Activated T-helper 2 cell treated with anti-CD3 and anti-CD28 coated beads, Interferon-gamma antibody, Interleukin-2, Interleukin-4, amounts not matched to agents 10 μg/mL and 5 μg/mL and 100 μg/mL, durations not matched to agents 14 hours and 24 hours and 36 hours (primary cell): ENCODE results near the gene BMP15. TPM values are rescaled to one million over a fixed set of nuclear protein-coding genes. Genes with fewer than 3 reads are reported as not detected.

Experiments
- DNase-seq: peaks from one replicate; pipeline ENCODE4 v3.0.0; 2021; ENCODE audit warnings: low spot score
- H3K27ac Mint-ChIP-seq: one replicate; pipeline ENCODE4 v1.8.0; 2021; ENCODE audit warnings: mixed read lengths
- H3K27me3 Mint-ChIP-seq: one replicate; pipeline ENCODE4 v1.8.0; 2021; ENCODE audit warnings: low read depth, mixed read lengths
- H3K36me3 Mint-ChIP-seq: one replicate; pipeline ENCODE4 v1.8.0; 2021; ENCODE audit warnings: low read depth, mixed read lengths
- H3K4me1 Mint-ChIP-seq: one replicate; pipeline ENCODE4 v1.8.0; 2021; ENCODE audit warnings: low read depth, mixed read lengths
- H3K4me3 Mint-ChIP-seq: one replicate; pipeline ENCODE4 v1.8.0; 2021; ENCODE audit warnings: low read depth, mild to moderate bottlenecking, moderate library complexity, mixed read lengths
- H3K9me3 Mint-ChIP-seq: one replicate; pipeline ENCODE4 v1.8.0; 2021; ENCODE audit warnings: mixed read lengths
- intact Hi-C: fragments of 100-400 bp; cut with micrococcal nuclease; formaldehyde crosslinking; loops from one replicate; pipeline ENCODE4 v1.15.1; 2023
- total RNA-seq: library from RNA; stranded (reverse); gene quantifications from 2 replicates; pipeline ENCODE4 v1.2.3, GENCODE V29; 2022

The BMP15 gene
- total RNA-seq, 1 donor from 2014 or later = not detected

DNA sequence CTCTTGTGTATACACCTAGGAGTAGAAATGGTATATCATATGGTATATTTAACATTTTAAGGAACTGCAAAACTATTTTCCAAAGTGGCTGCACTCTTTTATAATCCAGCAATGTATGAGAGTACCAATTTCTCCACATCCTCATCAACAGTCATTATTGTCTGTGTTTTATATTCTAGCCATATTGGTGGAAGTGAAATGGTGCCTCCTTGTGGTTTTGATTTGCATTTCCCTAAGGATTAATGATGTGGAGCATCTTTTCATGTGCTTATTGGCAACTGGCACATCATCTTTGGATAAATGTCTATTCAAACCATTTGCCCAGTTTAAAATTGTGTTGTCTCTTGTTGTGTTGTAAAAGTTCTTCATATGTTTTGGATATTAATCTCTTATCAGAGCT, 9.6 kb downstream of the BMP15 start:
- H3K36me3 Mint-ChIP-seq = no peaks in the 10 kb centered on the region
- H3K4me3 Mint-ChIP-seq = no peak overlapping the region
- H3K4me1 Mint-ChIP-seq = no peaks in the 10 kb centered on the region
- intact Hi-C loops = no loop called here
- no peaks in the 10 kb centered on the region for H3K9me3 Mint-ChIP-seq
- no peaks in the 10 kb centered on the region for H3K27me3 Mint-ChIP-seq
- no peak overlapping the region for H3K27ac Mint-ChIP-seq
- DNase-seq = no peak

DNA sequence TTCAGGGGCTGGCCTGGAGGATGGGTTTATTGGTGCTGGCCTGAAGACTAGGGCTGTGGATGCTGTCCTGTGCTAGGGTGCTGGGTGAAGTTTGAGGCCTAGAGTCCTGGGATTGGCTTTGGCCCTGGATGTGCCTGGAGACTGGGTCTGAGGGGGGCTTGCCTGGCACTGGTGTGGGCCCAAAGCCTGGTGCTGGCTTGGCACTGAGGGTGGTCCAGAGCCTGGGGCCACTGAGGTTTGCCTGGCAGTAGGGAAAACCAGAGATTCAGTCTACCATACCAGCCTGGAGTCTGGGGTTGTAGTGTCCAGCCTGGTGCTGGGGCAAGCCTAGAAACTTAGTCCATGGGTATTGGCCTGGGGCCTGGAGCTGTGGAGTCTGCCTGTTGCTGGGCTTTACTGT, 16.6 kb downstream of the BMP15 start:
- Mint-ChIP-seq H3K27me3 (peaks cover 4% of the 10 kb centered on the region), H3K4me1 (no peaks in the 10 kb centered on the region), H3K4me3 (no peak overlapping the region), H3K9me3 (no peaks in the 10 kb centered on the region), H3K36me3 (no peaks in the 10 kb centered on the region), H3K27ac (no peak overlapping the region)
- no peak for DNase-seq
- intact Hi-C loops = no loop called here

DNA sequence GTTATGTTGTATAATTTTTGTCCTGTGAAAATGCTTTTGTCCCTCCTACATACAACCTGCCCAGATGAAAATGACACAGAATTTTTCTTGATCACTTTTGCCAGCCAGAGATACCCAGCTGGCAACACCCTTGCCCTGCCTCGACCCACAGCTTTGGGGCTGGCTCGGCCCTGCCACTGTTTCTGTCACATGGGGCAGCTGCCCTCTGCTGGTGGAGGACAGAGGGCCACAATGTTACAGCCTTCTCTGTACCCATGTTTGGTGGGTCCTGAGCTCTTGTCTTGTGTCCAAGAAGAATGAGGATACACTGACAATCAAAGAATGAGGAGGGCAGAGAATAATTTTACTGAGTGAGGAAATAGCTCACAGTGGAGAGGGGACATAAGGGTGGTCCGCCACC, 31.1 kb downstream of the BMP15 start:
- Mint-ChIP-seq H3K27me3 (peaks cover 4% of the 10 kb centered on the region), H3K4me1 (no peaks in the 10 kb centered on the region), H3K27ac (no peak overlapping the region), H3K9me3 (no peaks in the 10 kb centered on the region), H3K4me3 (no peak overlapping the region), H3K36me3 (no peaks in the 10 kb centered on the region)
- no peak for DNase-seq
- intact Hi-C loops = no loop called here

DNA sequence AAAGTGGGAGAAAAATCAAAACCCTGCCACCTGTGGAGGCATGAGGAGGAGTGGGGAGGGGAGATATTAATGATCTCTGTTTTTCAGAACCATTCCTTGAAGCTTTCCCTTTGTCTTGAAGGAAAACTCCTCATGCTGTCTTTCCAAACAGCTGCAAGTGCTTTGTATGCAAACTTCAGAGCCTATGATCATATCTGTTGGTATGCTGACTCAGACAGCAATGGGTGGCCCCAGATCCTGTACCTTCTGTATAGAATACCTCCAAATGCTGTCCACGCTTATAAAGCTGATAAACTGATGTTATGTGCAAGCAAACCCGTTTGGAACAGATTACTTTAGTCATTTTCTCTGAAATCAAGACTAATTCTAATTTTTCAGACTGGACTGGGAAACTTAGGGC, 31.9 kb downstream of the BMP15 start:
- Mint-ChIP-seq H3K36me3 (no peaks in the 10 kb centered on the region), H3K27me3 (peaks cover 4% of the 10 kb centered on the region), H3K27ac (no peak overlapping the region), H3K4me1 (no peaks in the 10 kb centered on the region), H3K9me3 (no peaks in the 10 kb centered on the region), H3K4me3 (no peak overlapping the region)
- intact Hi-C loops = no loop called here
- DNase-seq = no peak

DNA sequence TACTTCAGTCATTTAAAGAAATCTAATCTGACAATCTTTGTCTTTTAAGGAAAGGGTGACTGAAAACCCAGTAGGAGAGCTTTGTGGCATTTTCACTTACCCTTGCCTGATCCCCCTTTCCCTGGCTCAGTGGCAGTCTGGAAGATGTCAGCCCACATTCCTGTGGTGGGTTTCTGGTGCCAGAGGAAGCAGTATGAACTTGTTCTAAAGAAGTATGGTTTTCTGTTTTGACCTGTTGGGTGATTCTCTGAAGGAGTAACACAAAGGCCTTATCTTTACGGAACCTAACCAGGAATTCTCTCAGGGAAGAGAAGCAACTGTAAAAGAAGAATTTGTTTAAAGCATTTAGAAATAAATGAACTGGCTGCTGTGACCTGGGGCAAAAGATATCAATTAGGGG, 41.9 kb downstream of the BMP15 start:
- no peak overlapping the region for H3K4me3 Mint-ChIP-seq
- no peaks in the 10 kb centered on the region for H3K27me3 Mint-ChIP-seq
- no peak overlapping the region for H3K27ac Mint-ChIP-seq
- no peaks in the 10 kb centered on the region for H3K9me3 Mint-ChIP-seq
- H3K4me1 Mint-ChIP-seq = no peaks in the 10 kb centered on the region
- no peaks in the 10 kb centered on the region for H3K36me3 Mint-ChIP-seq
- intact Hi-C loops = no loop called here
- DNase-seq = no peak

DNA sequence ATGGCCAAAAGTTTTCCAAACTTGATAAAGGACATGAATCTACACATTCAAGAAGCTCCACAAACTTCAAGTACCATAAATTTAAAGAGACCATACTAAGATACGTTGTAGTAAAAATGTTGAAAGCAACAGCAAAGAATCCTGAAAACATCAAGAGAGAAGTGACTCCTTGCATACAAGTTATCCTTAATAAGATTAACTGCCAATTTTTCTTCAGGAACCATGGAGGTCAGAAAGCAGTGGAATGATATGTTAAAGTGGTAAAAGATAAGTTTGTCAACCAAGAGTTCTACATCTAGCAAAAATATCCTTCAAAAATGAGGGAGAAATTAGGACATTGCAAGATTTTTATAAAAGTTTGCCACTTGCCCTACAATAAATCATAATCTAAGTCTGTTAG, 43.3 kb downstream of the BMP15 start:
- H3K27ac Mint-ChIP-seq = no peak overlapping the region
- no peaks in the 10 kb centered on the region for H3K27me3 Mint-ChIP-seq
- no peaks in the 10 kb centered on the region for H3K4me1 Mint-ChIP-seq
- no peaks in the 10 kb centered on the region for H3K9me3 Mint-ChIP-seq
- no peaks in the 10 kb centered on the region for H3K36me3 Mint-ChIP-seq
- intact Hi-C loops = no loop called here
- H3K4me3 Mint-ChIP-seq = no peak overlapping the region
- DNase-seq = no peak

DNA sequence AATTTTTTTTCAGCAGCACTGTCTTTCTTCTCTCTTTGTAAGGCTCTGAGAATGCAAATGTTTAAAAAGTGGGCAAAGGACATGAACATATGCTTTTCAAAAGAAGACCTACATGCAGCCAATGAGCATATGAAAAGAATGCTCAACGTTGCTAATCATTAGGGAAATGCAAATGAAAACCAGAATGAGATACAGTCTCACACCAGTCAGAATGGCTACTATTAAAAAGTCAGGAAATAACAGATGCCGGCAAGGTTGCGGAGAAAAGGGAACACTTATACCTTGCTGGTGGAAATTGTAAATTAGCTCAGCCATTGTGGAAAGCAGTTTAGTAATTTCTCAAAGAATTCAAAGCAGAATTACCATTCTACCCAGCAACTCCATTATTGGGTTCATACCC, 51.6 kb downstream of the BMP15 start:
- Mint-ChIP-seq H3K4me3 (no peak overlapping the region), H3K9me3 (no peaks in the 10 kb centered on the region), H3K27ac (no peak overlapping the region), H3K27me3 (no peaks in the 10 kb centered on the region), H3K4me1 (no peaks in the 10 kb centered on the region), H3K36me3 (no peaks in the 10 kb centered on the region)
- DNase-seq = no peak
- intact Hi-C loops = no loop called here

DNA sequence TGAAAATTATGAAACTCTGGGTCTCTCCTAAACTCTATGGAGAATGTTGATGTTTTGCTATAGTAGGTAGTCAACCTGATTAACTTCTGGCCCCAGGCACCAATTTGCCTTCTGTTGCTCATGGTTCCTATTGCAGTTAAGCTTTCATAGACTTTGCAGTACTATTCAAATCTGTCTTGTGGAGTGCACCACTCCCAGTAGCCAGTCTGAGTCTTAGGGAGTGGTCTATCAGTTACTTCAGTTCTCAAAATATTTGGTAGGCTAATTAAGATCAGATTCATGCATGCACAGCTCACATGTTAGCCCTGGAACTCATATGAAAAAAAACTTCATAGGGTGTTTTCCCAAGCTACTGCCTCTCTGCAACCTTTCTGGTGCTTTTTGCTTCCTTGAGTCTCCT, 53.3 kb downstream of the BMP15 start:
- no peak overlapping the region for H3K27ac Mint-ChIP-seq
- no peaks in the 10 kb centered on the region for H3K36me3 Mint-ChIP-seq
- H3K4me3 Mint-ChIP-seq = no peak overlapping the region
- H3K4me1 Mint-ChIP-seq = no peaks in the 10 kb centered on the region
- DNase-seq = no peak
- intact Hi-C loops = no loop called here
- H3K27me3 Mint-ChIP-seq = no peaks in the 10 kb centered on the region
- H3K9me3 Mint-ChIP-seq = no peaks in the 10 kb centered on the region

Other genes starting within 250 kb of the BMP15 start
- not detected in 2 replicates for gene SHROOM4, start 96.5 kb upstream of the BMP15 start, total RNA-seq